ENCODE measurements around the gene GSTM3.
"Not testable (repeated sequence)": the region's sequence is repeated elsewhere in the genome, so short reads cannot be mapped to it uniquely, and the experiment has no call there.

- not testable (repeated sequence) for TF ChIP-seq CTCF (IDR thresholded peaks at IDR 0.05); EP300 (IDR thresholded peaks at IDR 0.05; ENCODE audit: low read depth)
Measured at GRCh38 chr1:109702940-109703339, 37.9 kb downstream of the GSTM3 start.
